Left renal cortex interstitium (tissue), 4 donors: ENCODE measurements around the gene SHROOM3. TPM values are rescaled to one million over a fixed set of nuclear protein-coding genes. Genes with fewer than 3 reads are reported as not detected.

Source experiments
- DNase-seq, 4 donors: peaks; one replicate each; pipeline ENCODE4 v3.0.0-alpha.2; 2013; ENCODE audit warnings: low read depth in 4 of 4, low spot score in 2 of 4, missing footprints in 1 of 4
- polyA plus RNA-seq, 4 donors: library from polyadenylated mRNA; unstranded; fragments of 120-200 nt; gene quantifications; one replicate each; pipeline ENCODE4 v1.2.1, GENCODE V29; 2013; ENCODE audit not compliant: insufficient read length in 4 of 4

The SHROOM3 gene
- polyA plus RNA-seq, 4 donors: 31.8 to 45.9 (median 37.8) TPM

DNA sequence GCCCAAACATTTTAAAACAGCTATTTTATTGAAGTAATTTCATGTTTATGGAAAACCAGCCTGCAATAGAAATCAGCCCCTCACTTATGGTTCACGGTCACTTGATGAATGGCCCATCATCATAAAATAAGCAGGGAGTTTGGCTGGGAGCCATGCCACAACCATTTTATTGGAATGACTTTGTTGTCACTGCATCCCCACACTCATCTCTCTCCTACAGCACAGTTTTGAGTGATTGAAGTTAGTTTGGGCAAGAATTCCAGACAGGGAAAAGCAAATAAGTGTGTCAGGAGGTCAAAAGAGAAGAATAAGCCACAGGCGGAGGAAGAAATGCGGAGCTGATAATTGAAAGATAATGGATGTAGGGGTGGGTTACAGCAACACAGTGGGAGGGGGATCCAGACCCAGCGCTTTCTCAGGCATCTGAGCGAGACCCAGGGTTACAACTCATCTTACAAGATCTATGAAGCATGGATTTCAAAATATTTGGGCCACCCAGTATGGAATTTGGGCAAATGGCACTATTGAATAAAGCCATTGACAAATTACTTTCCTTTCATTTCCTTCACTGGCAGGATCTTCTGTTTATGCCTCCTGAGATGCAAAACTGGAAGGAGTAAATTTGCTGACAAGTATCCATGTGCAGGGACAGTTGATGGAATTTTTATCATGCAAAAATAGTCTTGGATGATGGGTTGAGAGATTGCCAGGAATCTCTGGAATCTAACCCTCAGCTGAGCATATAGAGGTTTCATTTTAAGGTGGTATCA lies 100.8 kb downstream of the SHROOM3 start:
- DNase-seq: no peak

- no peak for DNase-seq
These were observed 101.3 kb downstream of the SHROOM3 start for GRCh38 chr4:76536373-76536689.

DNA sequence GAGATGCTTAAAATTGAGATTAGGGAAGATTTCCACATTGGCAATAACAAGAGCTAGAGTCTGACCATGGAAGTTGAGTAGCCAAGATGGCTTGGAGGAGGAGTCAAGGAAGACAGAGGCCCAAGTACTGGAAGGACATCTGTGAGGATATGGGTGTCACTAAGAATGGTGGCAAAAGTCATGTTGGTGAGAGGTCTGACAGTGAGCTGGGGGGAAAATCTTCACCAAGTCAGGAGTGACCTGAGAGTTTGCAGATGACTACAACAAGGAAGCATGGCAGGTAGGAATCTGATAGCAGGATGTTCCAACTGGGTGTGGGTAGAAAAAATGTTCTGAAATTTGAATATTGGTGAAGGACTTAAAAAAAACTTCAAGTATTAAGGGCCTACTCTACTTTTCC lies 103.3 kb downstream of the SHROOM3 start:
- no peak for DNase-seq

GRCh38 chr4:76539979-76540378 lies 105.0 kb downstream of the SHROOM3 start:
- DNase-seq: no peak

GRCh38 chr4:76540486-76540885 lies 105.5 kb downstream of the SHROOM3 start:
- DNase-seq: no peak

- DNase-seq: no peak
These were observed 108.3 kb downstream of the SHROOM3 start for GRCh38 chr4:76543378-76543777.

GRCh38 chr4:76544725-76545124 lies 109.7 kb downstream of the SHROOM3 start:
- DNase-seq: no peak

DNA sequence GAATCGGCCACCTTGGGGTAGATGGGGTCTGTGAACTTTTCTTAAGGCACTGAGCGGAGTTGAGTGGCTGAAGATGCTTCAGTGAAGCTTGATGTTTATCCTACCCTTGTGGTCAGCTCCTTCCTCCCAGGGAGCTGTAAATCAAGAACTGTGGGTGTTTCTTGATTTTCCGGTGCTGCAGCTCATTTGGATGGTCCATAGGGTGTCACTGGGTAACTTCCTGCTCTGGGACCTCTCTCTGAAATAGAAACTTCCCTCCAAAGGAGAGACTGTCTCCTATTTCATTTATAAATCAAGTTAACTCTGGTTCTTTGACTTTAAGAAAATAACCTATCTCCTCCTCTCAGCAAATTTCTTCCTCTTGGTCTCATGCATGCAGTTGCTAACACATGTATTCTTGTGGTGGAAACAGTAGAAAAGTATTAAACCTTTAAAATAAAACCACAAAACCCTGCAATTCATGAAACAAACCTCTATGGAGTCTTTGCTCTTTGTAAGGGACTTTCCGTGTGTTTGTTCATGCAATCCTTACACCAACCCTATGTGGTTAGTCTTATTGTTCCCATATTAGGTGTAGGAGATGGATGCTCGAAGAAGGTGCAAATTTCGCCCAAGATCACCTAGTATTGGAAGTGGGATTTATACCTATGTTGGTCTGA lies 110.3 kb downstream of the SHROOM3 start:
- DNase-seq: peak in 2 of 4 donors; percentile 66 to 70

- DNase-seq: no peak
These were observed 111.3 kb downstream of the SHROOM3 start for GRCh38 chr4:76546327-76546726.

DNA sequence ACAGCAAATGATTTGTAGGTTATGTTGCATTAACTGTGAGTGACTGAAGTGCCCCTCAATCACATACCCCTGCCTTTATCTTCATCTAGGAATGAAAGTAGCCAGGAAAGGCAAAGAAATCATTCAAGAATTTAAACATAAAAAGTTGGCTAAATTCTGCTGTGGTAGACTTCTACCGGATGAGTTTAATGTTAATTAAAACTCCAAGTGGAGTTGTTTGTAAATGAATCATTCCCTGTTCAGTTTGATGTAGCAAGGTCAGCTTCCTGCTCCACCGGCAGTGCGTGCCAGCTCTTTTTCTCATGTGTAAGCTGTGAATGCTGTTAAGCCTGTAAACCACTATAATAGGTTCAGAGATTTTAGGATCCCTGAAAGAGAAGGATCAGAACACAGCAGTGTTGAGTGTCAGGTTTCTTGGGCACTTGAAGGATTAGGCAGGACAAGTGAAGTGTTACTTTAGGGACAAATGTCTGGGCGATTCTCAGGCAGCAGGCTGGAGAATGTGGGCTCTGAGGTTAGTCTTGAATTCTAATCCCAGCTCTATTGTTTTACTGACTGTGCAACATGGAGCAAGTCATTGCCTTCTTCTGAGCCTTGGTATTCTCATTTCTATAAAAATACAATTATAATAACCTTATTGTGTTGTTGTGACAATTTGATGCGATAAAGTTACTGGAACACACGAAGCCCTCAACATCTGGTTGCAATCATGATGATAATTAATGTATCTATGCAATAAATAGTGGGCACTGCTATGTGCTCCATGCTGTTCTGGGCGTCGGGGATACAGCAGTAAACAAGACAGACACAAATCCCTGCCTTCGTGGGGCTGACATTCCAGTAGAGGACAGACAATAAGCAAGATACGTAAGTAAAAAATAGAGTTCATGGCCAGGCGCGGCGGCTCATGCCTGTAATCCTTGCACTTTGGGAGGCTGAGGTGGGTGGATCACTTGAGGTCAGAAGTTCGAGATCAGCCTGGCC lies 112.0 kb downstream of the SHROOM3 start:
- no peak for DNase-seq

GRCh38 chr4:76548704-76549103 lies 113.7 kb downstream of the SHROOM3 start:
- no peak for DNase-seq

GRCh38 chr4:76549765-76550164 lies 114.7 kb downstream of the SHROOM3 start:
- no peak for DNase-seq

DNA sequence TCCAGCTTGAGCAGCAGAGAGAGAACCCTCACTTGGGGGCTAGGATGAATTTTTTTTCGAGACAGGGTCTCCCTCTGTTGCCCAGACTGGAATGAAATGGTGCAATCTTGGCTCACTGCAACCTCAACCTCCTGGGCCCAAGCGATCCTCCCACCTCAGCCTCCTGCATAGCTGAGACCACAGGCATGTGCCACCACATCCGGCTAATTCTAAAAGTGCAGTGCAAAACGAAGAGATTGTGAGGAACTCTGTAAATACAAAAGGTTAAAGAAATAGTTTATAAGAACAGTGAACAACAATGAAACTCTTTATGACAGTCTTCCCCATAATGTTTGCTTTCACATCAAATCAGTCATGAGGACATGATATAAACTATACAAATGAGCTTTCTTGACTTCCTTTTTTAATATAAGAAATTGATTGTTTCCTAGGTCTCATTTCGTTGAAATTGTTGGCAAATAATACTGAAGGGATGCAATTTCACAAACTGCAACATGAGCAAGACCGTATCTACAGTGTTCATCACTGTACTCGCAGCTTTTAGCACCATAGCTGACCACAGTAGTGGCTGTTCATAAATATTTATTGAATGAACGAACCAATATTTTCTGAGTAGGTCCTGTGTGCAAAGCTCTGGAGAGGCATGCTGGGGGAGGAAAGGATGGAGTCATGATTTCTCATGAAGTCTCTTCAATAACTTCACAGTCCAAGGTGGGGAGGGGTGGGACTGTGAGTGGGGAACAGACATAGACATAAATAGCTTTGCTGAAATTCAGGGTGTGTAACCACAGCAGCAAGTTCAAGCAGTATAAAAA lies 116.1 kb downstream of the SHROOM3 start:
- DNase-seq: no peak

DNA sequence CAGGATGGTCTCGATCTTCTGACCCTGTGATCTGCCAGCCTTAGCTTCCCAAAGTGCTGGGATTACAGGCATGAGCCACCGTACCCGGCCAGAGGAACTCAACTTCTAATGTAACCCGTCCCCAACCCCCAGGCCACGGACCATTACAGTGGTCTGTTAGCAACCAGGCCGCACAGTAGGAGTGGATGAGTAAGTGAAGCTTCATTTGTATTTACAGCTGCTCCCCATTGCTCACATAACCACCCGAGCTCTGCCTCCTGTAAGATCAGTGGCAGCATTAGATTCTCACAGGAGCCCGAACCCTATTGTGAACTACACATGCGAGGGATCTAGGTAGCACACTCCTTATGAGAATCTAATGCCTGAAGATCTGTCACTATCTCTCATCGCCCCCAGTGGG lies 119.6 kb downstream of the SHROOM3 start:
- no peak for DNase-seq

GRCh38 chr4:76556452-76556851 lies 121.4 kb downstream of the SHROOM3 start:
- no peak for DNase-seq

DNA sequence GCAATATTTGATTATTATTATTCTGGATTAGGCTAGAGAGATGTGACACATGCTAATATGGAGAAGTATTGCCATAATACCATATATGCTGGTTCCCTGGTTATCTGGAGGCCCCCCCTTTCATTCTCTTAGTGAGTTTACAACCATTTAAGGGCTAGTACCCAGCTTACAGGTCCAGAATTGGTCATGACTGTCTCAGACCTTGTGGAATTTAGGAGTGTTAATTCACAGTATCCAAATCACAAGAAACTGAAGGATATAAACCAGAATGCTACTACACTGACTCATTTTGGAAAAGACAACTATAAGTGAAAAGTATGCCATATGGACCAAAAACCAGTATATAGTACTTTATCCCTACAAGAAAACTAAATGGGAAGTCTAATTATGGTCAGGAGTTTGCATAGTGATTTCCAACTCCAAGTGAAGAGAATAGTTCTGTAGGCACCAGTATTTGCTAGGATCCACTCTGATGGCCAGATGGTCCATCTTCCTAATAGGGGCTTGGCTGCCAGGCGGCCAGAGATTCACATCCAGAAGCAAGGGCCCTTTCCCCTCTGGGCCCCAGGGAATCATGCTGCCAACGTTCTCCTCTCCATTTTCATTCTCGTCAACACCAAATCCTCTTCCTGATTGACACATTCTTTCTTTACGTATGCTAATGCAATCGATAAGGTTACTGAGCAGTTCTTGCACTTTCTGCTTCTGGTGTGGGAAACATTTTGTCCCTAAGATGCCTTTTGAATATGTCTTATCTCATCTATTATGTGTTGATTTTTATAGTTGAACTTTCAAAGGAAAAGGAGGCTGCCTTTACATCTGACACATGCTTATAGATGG lies 123.6 kb downstream of the SHROOM3 start:
- DNase-seq: no peak

- DNase-seq: no peak
These were observed 124.4 kb downstream of the SHROOM3 start for GRCh38 chr4:76559236-76560071.

DNA sequence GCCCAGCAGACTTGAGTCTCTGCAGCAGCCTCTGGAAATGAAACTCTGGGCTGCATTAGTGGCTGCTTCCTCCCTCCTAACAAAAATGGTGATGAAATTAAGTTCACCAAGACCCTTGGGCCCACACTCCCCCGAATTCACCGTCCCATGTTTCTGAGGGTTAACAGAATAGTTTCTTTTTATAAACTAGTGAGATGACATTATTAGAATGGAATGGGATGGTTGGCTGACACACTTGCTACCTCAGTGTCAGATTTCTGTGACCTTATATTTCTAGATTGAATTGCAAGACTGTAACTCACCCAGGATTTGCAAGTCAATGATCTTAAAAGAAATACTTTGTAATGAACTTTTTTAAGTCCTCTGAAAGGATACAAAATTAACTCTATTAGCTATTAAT lies 127.1 kb downstream of the SHROOM3 start:
- no peak for DNase-seq
